GM21576 (cell line): Measurements from ENCODE around the gene ZFP1.

Source experiments
- ATAC-seq: cut with Tn5 transposase; IDR thresholded peaks from one replicate; pipeline ENCODE4 v1.9.1; 2021; ENCODE audit warnings: mild to moderate bottlenecking, moderate library complexity; ENCODE audit not compliant: unreplicated experiment

The ZFP1 gene

DNA sequence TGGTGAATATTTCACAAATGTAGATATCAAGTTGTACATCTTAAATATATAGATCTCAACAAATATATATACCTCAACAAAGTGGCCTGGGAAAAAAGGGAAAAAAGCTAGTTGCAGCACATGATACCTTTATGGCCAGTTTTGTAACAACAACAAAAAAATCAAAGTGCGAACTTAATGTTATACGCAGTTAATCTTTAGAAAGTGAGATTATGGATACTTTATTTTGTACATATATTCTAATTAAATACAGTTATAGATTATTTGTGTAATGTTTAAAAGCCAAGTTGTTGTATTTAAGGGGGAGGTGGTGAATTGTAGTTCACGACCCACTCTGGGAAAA lies 385 bp upstream of the ZFP1 start:
- no peak for ATAC-seq

DNA sequence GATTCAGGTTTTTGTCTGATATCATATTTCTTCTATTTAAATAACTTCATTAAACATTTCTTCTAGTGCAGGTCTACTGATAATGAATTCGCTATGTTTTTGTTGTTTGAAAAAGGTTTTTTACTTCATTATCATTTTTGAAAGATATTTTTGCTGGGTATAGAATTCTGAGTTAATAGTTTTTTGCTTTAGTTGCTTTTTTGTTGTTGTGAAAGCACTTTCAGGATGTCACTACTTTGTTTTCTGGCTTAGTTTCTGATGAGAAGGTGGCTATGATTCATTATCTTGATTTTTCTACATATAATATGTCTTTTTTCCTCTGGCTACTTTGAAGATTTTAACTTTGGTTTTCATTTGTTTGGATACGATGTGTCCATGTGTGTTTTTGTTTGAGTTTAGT lies 3.5 kb downstream of the ZFP1 start:
- no peak for ATAC-seq

DNA sequence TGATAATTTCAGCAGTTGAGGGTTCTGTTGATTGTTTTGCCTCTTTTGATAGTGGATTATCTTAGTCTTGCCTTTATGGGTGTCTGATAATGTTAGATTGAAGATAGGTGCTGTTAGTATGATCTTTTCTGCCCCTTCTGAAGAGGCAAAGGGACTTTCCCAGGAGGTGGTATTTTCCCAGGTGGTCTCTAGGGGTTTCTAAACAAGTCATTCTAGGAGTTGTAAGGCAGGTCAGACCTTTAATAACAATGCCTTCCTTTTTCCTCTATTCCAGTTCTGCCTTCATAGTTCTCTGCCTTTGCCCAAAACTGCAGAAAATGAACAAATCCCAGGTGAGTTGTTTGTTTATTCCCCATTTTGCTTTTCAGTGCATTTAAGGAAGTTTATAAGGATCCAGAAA lies 4.3 kb downstream of the ZFP1 start:
- ATAC-seq, result no peak

DNA sequence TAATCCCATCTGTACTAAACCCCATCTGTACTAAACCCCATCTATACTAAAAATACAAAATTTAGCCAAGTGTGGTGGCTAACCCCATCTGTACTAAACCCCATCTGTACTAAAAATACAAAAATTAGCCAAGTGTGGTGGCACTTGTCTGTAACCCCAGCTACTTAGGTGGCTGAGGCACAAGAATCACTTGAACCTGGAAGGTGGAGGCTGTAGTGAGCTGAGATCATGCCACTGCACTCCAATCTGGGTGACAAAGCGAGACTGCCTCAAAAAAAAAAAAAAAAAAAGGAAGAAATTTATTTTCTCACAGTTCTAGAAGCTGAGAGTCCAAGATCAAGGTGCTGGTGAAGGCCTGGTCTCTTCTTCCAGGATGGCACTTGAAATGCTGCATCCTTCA lies 12.1 kb downstream of the ZFP1 start:
- no peak for ATAC-seq

GRCh38 chr16:75169899-75170405 lies 21.6 kb downstream of the ZFP1 start:
- ATAC-seq, result no peak

DNA sequence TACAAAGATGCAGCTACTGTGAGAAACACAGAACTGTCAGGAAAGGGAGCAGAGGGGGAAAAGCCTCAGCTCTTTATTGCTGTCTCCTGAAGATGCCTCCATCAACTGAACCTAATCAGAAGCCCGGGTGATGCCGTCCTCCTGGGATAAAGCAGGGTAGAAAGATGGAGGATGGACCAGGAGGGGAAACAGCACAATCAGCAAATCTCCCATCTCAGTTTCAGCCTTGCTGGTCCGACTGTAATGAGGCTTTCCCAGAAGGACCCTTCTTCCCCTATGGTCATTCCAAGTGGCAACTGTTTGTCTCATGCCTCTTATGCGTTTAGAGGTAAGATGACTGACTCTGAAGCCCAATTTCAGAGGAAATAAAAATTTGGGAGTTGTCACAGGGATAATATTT lies 24.3 kb downstream of the ZFP1 start:
- no peak for ATAC-seq

GRCh38 chr16:75175074-75175473 lies 26.8 kb downstream of the ZFP1 start:
- ATAC-seq, result no peak

DNA sequence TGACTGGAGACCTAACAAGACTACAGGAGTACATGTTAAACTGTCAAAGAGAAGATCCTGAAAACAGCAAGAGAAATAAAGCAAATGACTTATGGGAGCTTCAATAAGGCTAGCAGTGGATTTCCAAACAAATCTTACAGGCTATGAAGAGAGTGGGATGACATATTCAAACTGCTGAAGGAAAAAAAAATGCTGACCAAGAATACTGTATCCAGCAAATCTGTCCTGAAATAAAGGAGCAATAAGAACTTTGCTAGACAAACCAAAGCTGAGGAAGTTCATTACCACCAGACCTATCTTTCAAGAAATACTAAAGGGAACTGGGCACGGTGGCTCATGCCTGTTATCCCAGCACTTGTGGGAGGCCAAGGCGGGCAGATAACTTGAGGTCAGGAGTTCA lies 28.6 kb downstream of the ZFP1 start:
- ATAC-seq, result no peak

GRCh38 chr16:75179208-75179607 lies 30.9 kb downstream of the ZFP1 start:
- ATAC-seq, result no peak

GRCh38 chr16:75181630-75182029 lies 33.3 kb downstream of the ZFP1 start:
- no peak for ATAC-seq

- no peak for ATAC-seq
Measured at GRCh38 chr16:75188832-75189477, 40.6 kb downstream of the ZFP1 start.

- ATAC-seq, result no peak
Measured at GRCh38 chr16:75189638-75190245, 41.4 kb downstream of the ZFP1 start.

DNA sequence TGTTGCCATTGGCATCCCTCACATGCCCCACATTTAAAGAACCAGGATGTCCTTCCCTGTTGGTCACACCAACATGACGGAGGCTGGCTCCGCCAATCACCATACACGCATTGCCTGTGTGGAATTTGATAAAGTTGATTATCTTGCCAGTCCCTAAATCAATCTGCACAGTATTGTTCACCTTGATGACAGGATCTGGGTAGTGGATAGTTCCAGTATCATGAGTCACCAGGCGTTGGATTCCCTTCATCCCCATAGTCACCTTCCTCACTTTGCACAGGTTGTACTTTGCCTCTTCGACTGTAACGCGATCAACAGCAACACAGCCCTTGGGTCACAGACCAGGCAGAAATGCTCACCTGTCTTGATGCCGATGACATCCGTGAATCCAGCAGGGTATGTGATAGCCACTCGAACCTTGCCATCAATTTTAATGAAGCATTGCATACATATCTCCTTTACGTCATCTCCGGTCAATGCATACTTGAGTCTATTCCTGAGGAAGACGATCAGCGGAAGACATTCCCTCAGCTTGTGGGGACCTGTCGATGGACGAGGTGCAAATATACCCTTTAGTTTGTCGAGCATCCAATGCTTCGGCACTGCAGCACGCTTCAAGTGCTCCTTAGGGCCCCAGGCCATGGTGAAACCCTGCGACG lies 44.4 kb downstream of the ZFP1 start:
- ATAC-seq, result no peak

DNA sequence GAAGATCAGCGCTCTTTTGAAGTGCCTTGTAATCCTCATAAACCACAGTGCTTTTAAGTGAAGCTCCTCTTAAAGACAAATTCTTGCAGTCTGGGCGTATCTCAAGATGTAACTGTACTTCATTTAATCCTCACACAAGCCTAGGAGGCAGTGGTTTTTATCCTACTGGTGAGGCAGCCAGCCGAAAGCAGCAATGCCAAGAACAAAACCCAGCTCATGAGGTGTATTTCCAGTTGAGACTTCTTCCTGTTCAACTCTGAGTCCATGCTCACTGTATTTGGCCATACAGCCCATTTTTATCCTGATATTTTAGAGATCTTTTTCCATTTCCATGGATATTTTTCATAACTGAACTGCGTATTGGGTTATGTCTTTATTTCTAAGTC lies 44.9 kb downstream of the ZFP1 start:
- no peak for ATAC-seq

GRCh38 chr16:75193730-75194444 lies 45.6 kb downstream of the ZFP1 start:
- ATAC-seq, result no peak

DNA sequence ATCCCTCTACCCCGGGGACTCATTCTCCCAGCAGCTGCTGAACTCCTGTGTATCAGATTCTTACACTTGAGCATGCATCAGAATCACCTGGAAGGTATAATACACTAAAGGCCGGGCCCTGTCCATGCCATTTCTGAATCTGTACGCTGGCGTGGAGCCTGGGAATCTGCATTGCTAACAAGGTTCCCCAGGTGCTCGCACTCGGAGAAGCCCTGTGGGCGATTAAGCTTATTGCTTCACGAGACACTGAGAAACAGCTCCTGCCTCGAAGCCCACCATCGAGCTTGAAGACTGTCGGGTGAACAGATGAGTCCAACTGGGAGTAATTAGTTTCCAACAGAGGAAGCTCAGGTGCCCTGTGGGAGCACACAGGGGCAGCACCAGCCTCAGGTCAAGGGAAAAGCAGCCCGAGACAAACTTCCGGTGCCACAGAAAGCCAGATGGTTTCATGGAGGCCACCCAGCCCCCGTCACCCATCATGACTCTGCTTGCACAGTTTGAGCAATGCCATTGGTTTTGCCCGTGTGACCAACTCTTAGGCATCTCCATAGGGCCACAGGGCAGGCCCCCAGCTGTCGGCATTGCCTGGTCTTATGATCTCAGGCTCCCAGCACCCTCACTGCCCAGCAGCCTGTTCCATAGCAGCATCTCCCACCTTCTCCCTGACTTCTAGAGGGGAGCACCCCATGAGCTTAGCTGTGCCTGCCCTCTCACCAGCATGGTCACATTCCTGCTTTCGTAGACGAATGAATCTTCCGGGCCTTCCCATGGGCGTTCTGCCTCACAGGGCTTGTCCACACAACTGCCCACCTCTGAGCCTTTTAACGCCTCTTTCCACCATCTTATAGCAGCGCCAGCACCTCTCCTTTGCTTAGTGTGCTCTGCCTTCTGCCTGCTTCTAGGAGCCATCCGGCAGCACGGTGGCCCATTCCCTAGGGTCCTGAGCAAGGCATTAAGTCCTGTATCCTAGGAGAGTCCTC lies 47.8 kb downstream of the ZFP1 start:
- ATAC-seq, result no peak

GRCh38 chr16:75196836-75197235 lies 48.5 kb downstream of the ZFP1 start:
- ATAC-seq, result no peak

DNA sequence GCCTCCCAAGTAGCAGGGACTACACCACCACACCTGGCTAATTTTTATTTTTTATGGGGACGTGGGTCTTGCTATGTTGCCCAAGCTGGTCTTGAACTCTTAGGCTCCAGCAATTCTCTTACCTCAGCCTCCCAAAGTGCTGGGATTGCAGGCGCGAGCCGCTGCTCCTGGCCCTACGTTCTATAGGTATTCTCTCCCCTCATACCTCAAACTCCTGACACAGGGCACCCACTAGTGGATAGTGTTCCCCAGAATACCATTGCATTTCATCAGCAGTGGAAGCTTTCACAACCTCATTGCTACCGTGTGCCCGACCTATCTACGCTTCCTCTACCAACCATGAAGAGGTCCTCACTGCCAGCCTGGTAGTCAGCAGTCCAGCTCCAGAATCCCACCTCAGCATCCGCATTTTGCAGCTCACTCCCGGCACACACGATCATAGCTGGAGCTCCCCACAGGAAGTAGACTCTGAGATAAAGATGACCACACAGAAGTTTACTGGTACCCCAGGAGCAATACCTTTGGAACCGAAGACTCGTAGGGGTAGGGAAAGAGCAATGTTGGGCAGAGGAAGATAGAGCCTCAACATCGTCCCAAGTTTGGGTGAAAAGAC lies 49.3 kb downstream of the ZFP1 start:
- ATAC-seq, result no peak

- no peak for ATAC-seq
Measured at GRCh38 chr16:75198135-75198600, 49.8 kb downstream of the ZFP1 start.

- ATAC-seq, result no peak
Measured at GRCh38 chr16:75202069-75202590, 53.8 kb downstream of the ZFP1 start.
